OCI-M1 (cell line): Measurements from ENCODE around the gene OTOP3.

Experiments
- DNase-seq: peaks from one replicate; lab custom pipeline; 2025; lab: John Stamatoyannopoulos, UW

Gene OTOP3

GRCh38 chr17:74916851-74917199 is 18.9 kb upstream of the OTOP3 start:
- DNase-seq = no peak

- no peak for DNase-seq
Measured at GRCh38 chr17:74917430-74917829, 18.3 kb upstream of the OTOP3 start.

- DNase-seq = no peak
Measured at GRCh38 chr17:74918906-74919305, 16.8 kb upstream of the OTOP3 start.

GRCh38 chr17:74919440-74920305 is 16.0 kb upstream of the OTOP3 start:
- DNase-seq = peak; percentile 61

- no peak for DNase-seq
Measured at GRCh38 chr17:74920306-74920620, 15.4 kb upstream of the OTOP3 start.

- DNase-seq = no peak
Measured at GRCh38 chr17:74920642-74921025, 15.1 kb upstream of the OTOP3 start.

GRCh38 chr17:74921026-74921681 is 14.5 kb upstream of the OTOP3 start:
- no peak for DNase-seq

GRCh38 chr17:74921769-74922168 is 13.9 kb upstream of the OTOP3 start:
- DNase-seq = no peak

GRCh38 chr17:74922172-74922571 is 13.5 kb upstream of the OTOP3 start:
- no peak for DNase-seq

- DNase-seq = peak; percentile 66
Measured at GRCh38 chr17:74922694-74923537, 12.8 kb upstream of the OTOP3 start, which contains the start of gene USH1G. USH1G (minus strand) TSS chr17:74923255; CDS start chr17:74923073, 182 bp downstream.

- peak; percentile 70 for DNase-seq
Measured at GRCh38 chr17:74923538-74924249, 12.0 kb upstream of the OTOP3 start.

GRCh38 chr17:74924250-74924948 is 11.3 kb upstream of the OTOP3 start, which contains the start of gene OTOP2:
OTOP2 (plus strand) TSS chr17:74924273; CDS start chr17:74924633, 360 bp downstream.
- peak; percentile 28 for DNase-seq

- no peak for DNase-seq
Measured at GRCh38 chr17:74925242-74925641, 10.5 kb upstream of the OTOP3 start.

GRCh38 chr17:74928786-74929185 is 6.9 kb upstream of the OTOP3 start:
- no peak for DNase-seq

- no peak for DNase-seq
Measured at GRCh38 chr17:74930535-74931036, 5.1 kb upstream of the OTOP3 start.

GRCh38 chr17:74935048-74935447 is 650 bp upstream of the OTOP3 start:
- DNase-seq = no peak

- no peak for DNase-seq
Measured at GRCh38 chr17:74936470-74936799, 737 bp downstream of the OTOP3 start.

- no peak for DNase-seq
Measured at GRCh38 chr17:74937064-74938051, 1.7 kb downstream of the OTOP3 start.

- no peak for DNase-seq
Measured at GRCh38 chr17:74938194-74938950, 2.7 kb downstream of the OTOP3 start.
